ENCODE results near the gene RBP2.

The RBP2 gene

DNA sequence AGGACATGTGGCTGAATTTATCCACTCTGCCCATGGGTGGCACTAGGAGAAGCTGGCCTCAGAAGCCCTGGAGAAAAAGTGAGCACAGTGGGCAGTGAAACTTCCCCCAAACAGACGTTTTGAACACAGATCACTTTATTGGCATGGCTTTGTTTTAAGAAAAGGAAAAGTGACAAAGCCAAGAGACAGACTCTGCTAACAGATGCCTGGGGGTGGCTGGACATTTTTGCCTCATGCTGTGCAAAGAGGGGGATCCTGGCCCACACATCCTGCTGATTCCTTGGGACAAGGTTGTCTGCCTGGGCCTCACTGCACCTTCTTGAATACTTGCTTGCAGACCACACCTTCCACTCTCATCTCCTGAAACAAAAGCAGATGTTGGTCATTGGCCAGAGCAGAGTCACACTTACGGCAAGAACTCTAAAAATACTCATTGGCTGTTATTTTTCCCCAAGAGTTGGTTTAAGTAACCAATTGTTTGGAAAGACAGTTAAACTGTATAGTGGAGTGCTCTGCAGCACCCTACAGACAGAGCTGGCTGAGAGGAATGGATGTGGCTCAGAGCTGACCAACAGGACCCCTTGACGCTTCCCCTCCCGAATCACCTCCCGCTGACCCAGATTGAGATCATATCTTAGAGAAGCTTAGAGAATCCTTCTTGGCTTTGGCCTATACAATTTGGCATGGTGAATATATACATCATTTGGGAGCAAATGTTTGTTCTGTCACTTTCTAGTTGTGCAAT is 41.2 kb upstream of the RBP2 start:
- TF ChIP-seq TAF1 (IDR thresholded peaks at IDR 0.05; ENCODE audit: borderline replicate concordance, low read depth, low read length) (no peak), POLR2A (IDR thresholded peaks at IDR 0.05; ENCODE audit: low read depth, low read length) (no peak), POLR2AphosphoS5 (IDR thresholded peaks at IDR 0.05; ENCODE audit: low read depth, low read length) (no peak)
- FAIRE-seq, result no peak
- DNase-seq (ENCODE audit: insufficient read length), result no peak

DNA sequence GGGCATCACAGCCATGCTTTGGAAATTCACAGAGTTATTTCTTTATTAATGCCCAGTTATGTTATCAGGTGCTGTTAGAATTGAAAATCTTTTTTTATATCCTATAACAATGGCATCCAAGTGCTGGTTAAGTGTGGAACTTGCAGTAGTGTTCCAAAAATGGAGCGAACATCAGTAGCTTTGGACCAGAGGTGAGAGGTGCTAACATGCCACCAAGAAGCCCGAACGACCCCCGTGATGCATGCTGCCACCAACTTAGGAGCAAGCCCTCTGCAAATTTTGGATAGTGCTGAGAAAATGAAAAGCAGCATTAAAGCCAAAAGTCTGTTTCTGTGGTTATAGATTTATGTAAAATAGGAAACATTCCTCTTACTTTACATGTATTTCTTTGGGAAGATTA is 38.4 kb upstream of the RBP2 start:
- DNase-seq (ENCODE audit: insufficient read length) (no peak), FAIRE-seq (no peak)
- TF ChIP-seq TAF1 (IDR thresholded peaks at IDR 0.05; ENCODE audit: borderline replicate concordance, low read depth, low read length), result no peak
- no peak for TF ChIP-seq POLR2AphosphoS5 (IDR thresholded peaks at IDR 0.05; ENCODE audit: low read depth, low read length)
- TF ChIP-seq POLR2A (IDR thresholded peaks at IDR 0.05; ENCODE audit: low read depth, low read length), result no peak

DNA sequence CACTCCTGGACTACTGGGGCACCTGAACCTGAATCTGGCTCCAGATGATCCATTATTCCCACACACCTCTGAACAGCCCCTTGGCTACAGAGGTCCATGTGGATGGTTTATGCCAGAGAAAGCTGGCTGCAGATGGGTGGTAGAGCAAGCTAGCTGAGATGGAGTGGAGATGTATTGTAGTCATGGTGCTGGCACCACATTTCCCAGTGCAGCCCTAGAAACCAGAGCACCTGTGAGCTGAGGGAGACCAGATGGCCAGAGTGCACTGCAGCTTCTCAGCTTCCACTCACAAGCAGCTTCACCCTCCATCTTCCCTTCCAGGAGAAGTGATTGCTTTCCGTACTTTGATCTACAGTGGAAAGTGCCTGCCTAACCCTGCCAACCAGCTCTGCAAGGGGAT is 33.3 kb upstream of the RBP2 start:
- TF ChIP-seq TAF1 (IDR thresholded peaks at IDR 0.05; ENCODE audit: borderline replicate concordance, low read depth, low read length), result no peak
- DNase-seq (ENCODE audit: insufficient read length) (no peak), FAIRE-seq (no peak)

DNA sequence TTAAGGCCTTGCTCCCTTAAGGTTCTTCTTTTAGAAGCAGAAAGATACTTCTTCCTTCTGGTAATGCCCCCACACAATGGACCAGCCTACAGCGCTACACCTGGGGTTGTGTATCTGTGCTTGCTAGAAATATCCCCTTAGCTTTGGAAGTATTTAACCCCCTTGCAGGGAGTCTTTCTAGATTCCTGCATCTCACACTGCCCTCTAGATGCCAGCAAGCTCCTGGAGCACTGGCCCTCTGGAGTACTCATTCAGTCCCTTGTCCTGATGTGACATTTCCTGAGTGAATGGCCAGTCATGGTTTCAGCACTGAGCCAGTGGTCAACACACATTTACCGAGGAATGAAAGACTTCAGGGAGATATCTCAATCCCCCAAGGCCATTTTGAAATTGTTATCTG is 30.4 kb upstream of the RBP2 start:
- FAIRE-seq, result no peak
- TF ChIP-seq POLR2AphosphoS5 (IDR thresholded peaks at IDR 0.05; ENCODE audit: low read depth, low read length) (no peak), TAF1 (IDR thresholded peaks at IDR 0.05; ENCODE audit: borderline replicate concordance, low read depth, low read length) (no peak), POLR2A (IDR thresholded peaks at IDR 0.05; ENCODE audit: low read depth, low read length) (no peak)
- DNase-seq (ENCODE audit: insufficient read length), result no peak

DNA sequence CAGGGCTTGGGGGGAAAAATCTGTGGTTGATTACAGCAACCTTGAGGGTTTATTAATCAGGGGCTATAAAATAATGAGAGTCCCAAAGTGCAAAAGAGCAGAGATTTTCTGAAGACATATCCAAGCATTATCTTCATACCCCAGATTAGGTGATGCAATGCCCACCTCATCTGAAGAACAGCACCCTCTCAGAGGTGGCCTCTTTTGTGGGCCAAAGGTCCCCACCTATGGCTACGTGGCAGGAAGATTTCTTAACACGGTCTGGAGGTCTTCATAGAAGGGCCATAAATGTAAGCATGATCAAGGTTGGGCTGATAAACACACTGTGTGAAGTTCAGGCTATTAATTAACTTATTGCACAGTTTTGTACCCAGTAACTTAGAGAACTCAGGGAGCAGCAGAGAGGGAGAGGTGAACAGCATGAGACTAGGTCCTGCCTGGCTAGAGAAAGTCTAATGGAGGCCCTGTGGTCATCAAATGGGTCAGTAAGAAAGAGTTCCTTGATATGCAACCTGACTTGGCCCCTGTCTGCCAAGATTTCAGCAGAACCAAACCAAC is 29.6 kb upstream of the RBP2 start:
- FAIRE-seq (no peak), DNase-seq (ENCODE audit: insufficient read length) (no peak)
- no peak for TF ChIP-seq TAF1 (IDR thresholded peaks at IDR 0.05; ENCODE audit: borderline replicate concordance, low read depth, low read length)
- TF ChIP-seq POLR2AphosphoS5 (IDR thresholded peaks at IDR 0.05; ENCODE audit: low read depth, low read length), result no peak
- no peak for TF ChIP-seq POLR2A (IDR thresholded peaks at IDR 0.05; ENCODE audit: low read depth, low read length)

DNA sequence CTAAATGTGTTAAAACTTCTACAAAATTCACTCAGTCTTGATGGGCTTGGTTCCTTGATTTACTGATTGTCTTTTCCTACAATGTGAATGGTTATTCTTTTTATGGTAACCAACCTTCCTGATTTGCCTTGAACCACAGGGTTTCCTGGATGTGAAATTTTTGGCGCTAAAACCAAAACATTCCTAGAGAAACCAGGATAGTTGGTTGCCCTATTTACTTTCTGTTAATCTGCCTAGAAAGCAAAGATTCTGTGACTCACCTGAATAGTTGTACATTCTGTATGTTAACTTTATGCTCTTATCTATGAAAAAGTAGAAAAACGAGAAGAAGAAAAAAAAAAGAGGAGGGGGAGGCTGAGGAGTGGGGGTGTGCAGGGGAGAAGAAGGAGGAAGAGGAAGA is 23.2 kb upstream of the RBP2 start:
- DNase-seq (ENCODE audit: insufficient read length) (no peak), FAIRE-seq (no peak)
- no peak for TF ChIP-seq TAF1 (IDR thresholded peaks at IDR 0.05; ENCODE audit: borderline replicate concordance, low read depth, low read length)
- no peak for TF ChIP-seq POLR2A (IDR thresholded peaks at IDR 0.05; ENCODE audit: low read depth, low read length)
- no peak for TF ChIP-seq POLR2AphosphoS5 (IDR thresholded peaks at IDR 0.05; ENCODE audit: low read depth, low read length)

DNA sequence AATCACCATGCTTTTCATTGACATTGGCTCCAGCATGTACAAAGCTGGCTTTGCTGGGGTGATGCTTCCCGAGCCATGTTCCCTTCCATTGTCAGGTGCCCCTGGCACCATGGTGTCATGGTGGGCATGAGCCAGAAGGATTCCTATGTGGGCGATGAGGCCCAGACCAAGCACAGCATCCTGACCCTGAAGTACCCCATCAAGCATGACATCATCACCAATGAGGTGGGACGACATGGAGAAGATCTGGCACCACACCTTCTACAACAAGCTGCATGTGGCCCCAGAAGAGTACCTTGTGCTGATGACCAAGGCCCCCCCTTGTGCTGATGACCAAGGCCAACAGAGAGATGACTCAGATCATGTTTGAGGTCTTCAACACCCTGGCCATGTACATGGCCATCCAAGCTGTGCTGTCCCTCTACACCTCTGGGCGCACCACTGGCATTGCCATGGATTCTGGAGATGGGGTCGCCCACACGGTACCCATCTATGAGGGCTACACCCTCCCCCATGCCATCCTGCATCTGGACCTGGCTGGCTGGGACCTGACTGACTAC is 17.6 kb upstream of the RBP2 start:
- no peak for TF ChIP-seq POLR2AphosphoS5 (IDR thresholded peaks at IDR 0.05; ENCODE audit: low read depth, low read length)
- TF ChIP-seq TAF1 (IDR thresholded peaks at IDR 0.05; ENCODE audit: borderline replicate concordance, low read depth, low read length), result no peak
- TF ChIP-seq POLR2A (IDR thresholded peaks at IDR 0.05; ENCODE audit: low read depth, low read length), result no peak
- DNase-seq (ENCODE audit: insufficient read length), result no peak
- FAIRE-seq, result no peak

DNA sequence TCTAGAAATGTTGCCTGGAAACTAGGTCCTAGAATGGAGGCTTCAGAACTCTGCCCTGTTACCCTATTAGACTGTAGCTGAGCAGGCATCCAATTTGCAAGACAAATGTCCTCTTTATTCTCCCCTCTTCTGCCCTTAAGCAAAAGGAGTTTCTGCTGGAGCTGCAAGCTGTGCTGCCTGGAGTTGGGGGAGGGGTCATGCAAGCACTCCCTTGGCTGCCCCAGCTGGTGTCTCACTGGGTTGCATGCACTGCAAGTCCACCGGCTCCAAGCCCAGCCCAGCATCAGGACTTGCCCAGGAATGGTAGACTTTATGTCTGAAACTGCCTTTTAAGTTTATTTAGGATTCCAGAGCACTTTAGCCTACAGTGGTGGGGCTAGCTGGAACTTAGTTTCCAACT is 15.7 kb upstream of the RBP2 start:
- TF ChIP-seq TAF1 (IDR thresholded peaks at IDR 0.05; ENCODE audit: borderline replicate concordance, low read depth, low read length), result no peak
- FAIRE-seq (no peak), DNase-seq (ENCODE audit: insufficient read length) (no peak)

DNA sequence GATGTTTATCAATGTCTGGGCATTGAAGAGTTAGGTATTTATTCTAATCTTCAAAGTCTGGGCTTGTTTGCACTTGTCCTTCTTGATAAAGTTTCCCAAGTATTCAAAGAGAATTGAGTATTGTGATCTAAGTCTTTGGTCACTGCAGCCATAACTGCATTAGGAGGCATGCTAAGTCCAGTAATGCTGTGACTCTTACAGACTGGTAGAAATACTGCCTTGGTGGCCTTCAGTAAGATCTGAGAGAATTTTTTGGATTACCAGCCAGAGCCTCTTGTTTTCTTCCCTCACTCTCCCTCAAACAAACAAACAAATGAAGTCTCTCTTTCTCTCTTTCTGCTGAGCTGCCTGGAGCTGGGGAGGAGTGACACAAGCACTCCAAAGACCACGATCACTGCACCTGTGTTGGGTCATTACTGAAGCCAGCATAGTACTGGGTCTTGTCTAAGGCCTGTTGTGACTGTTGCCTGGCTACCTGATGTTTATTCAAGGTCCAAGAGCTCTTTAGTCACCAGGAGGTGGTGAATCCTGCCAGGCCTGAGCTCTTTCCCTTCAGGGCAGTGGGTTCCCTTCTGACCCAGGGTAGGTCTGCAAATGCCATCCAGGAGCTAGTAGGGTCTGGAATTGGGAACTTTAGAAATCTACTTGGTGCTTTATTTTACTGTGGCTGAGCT is 14.8 kb upstream of the RBP2 start:
- TF ChIP-seq TAF1 (IDR thresholded peaks at IDR 0.05; ENCODE audit: borderline replicate concordance, low read depth, low read length), result no peak
- no peak for TF ChIP-seq POLR2AphosphoS5 (IDR thresholded peaks at IDR 0.05; ENCODE audit: low read depth, low read length)
- TF ChIP-seq POLR2A (IDR thresholded peaks at IDR 0.05; ENCODE audit: low read depth, low read length), result no peak
- FAIRE-seq (no peak), DNase-seq (ENCODE audit: insufficient read length) (no peak)

DNA sequence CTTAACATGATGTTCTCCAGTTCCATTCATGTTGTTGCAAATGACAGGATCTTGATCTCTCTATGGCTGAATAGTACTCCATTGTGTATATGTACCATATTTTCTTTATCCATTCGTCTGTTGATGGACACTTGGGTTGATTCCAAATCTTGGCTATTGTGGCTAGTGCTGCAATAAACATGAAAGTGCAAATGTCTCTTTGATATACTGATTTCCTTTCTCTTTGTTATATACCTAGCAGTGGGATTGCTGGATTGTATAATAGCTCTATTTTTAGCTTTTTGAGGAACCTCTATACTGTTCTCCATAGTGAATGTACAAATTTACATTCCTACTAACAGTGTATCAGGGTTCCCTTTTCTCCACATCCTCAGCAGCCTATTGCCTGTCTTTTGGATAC is 5.9 kb upstream of the RBP2 start:
- FAIRE-seq, result no peak

DNA sequence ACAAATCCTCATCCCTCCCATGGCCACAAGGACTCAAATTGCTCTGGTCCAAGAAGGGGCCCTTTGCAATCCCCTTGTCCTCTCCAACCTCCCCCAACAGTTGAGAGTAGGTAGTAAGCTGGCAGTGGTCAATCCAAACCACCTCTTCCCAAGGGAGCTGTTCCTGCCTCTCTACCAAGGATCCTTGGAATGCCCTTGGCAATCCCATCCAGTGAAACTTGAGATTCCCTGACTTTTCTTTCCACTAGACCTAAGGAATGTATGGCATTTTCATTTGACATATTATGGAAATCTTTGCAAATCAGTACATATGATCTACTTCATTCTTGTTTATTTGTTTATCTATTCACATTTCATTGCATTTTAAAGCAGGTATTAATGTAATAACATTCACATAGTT is 4.8 kb upstream of the RBP2 start:
- DNase-seq (ENCODE audit: insufficient read length), result no peak
- TF ChIP-seq TAF1 (IDR thresholded peaks at IDR 0.05; ENCODE audit: borderline replicate concordance, low read depth, low read length) (no peak), POLR2A (IDR thresholded peaks at IDR 0.05; ENCODE audit: low read depth, low read length) (no peak)
- no peak for FAIRE-seq

More for the DNA sequence above, 5.9 kb upstream of the RBP2 start:
- no peak for DNase-seq (ENCODE audit: insufficient read length)
- TF ChIP-seq POLR2A (IDR thresholded peaks at IDR 0.05; ENCODE audit: low read depth, low read length) (no peak), TAF1 (IDR thresholded peaks at IDR 0.05; ENCODE audit: borderline replicate concordance, low read depth, low read length) (no peak), POLR2AphosphoS5 (IDR thresholded peaks at IDR 0.05; ENCODE audit: low read depth, low read length) (no peak)

DNA sequence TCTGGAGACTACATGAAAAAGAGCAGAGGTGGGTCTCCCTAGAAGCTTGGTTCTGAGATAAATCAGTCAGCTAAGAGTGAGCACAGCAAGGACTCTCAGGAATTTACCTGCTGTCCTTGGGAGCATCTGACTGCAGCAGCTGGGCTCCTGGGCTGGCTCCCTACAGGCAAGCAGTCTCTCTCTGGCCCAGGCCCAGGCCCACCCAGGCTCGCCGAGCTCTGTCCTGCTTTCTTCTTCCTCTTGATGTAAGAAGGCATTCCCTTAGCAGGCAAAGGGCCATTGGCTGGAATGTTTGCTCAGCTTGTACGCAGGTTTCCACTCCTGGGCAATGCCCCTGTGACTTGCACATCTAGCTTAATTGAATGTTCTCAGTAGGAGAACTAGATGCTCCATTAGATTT is 4.3 kb upstream of the RBP2 start:
- FAIRE-seq, result no peak
- no peak for DNase-seq (ENCODE audit: insufficient read length)

More for the DNA sequence above, 4.3 kb upstream of the RBP2 start:
- TF ChIP-seq TAF1 (IDR thresholded peaks at IDR 0.05; ENCODE audit: borderline replicate concordance, low read depth, low read length) (no peak), POLR2A (IDR thresholded peaks at IDR 0.05; ENCODE audit: low read depth, low read length) (no peak), POLR2AphosphoS5 (IDR thresholded peaks at IDR 0.05; ENCODE audit: low read depth, low read length) (no peak)

Measured in GM12892 (cell line).